ENCODE data around the gene VDAC1.

Gene VDAC1

GRCh38 chr5:134024811-134025210 lies 20.0 kb upstream of the VDAC1 start:
- no peak for DNase-seq (ENCODE audit: low read depth)

GRCh38 chr5:134022333-134022732 lies 17.6 kb upstream of the VDAC1 start:
- no peak for DNase-seq (ENCODE audit: low read depth)

GRCh38 chr5:134020188-134020587 lies 15.4 kb upstream of the VDAC1 start:
- no peak for DNase-seq (ENCODE audit: low read depth)

GRCh38 chr5:134019636-134020035 lies 14.9 kb upstream of the VDAC1 start:
- no peak for DNase-seq (ENCODE audit: low read depth)

- no peak for DNase-seq (ENCODE audit: low read depth)
Measured at GRCh38 chr5:134018986-134019316, 14.2 kb upstream of the VDAC1 start.

GRCh38 chr5:134018154-134018985 lies 13.6 kb upstream of the VDAC1 start:
- DNase-seq (ENCODE audit: low read depth) = no peak

GRCh38 chr5:134008266-134008749 lies 3.5 kb upstream of the VDAC1 start:
- DNase-seq (ENCODE audit: low read depth) = no peak

- no peak for DNase-seq (ENCODE audit: low read depth)
Measured at GRCh38 chr5:134007581-134008265, 2.9 kb upstream of the VDAC1 start.

GRCh38 chr5:134006115-134006514 lies 1.3 kb upstream of the VDAC1 start:
- DNase-seq (ENCODE audit: low read depth) = no peak

GRCh38 chr5:134005417-134006061 lies 764 bp upstream of the VDAC1 start:
- DNase-seq (ENCODE audit: low read depth) = no peak

GRCh38 chr5:134003817-134004625 lies 754 bp downstream of the VDAC1 start:
- no peak for DNase-seq (ENCODE audit: low read depth)

- DNase-seq (ENCODE audit: low read depth) = no peak
Measured at GRCh38 chr5:134003064-134003816, 1.5 kb downstream of the VDAC1 start.

- no peak for DNase-seq (ENCODE audit: low read depth)
Measured at GRCh38 chr5:134001938-134002731, 2.6 kb downstream of the VDAC1 start.

GRCh38 chr5:134000696-134001453 lies 3.9 kb downstream of the VDAC1 start:
- no peak for DNase-seq (ENCODE audit: low read depth)

- no peak for DNase-seq (ENCODE audit: low read depth)
Measured at GRCh38 chr5:134000091-134000511, 4.7 kb downstream of the VDAC1 start.

GRCh38 chr5:133998807-133999206 lies 6.0 kb downstream of the VDAC1 start:
- no peak for DNase-seq (ENCODE audit: low read depth)

GRCh38 chr5:133998042-133998441 lies 6.7 kb downstream of the VDAC1 start:
- DNase-seq (ENCODE audit: low read depth) = no peak

GRCh38 chr5:133996683-133997252 lies 8.0 kb downstream of the VDAC1 start:
- no peak for DNase-seq (ENCODE audit: low read depth)

GRCh38 chr5:133995883-133996563 lies 8.8 kb downstream of the VDAC1 start:
- no peak for DNase-seq (ENCODE audit: low read depth)
